GM12878 (cell line): ENCODE results near the gene TDRD7.

ENCODE experiments used
- ASH2L ChIP-seq: fragments of 300-600, 200-600 bp; sonication (generic); IDR thresholded peaks from 2 replicates; pipeline ENCODE4 v1.6.1; 2017; ENCODE audit warnings: low read depth, mild to moderate bottlenecking, borderline replicate concordance
- EGR1 ChIP-seq, 2 experiments: IDR thresholded peaks; 1 replicate in 1 of 2; 2 replicates in 1 of 2; pipeline ENCODE4 v1.6.1; 2011 to 2012; ENCODE audit warnings: low read depth in 2 of 2, low read length in 2 of 2, borderline replicate concordance in 1 of 2, mild to moderate bottlenecking in 1 of 2, moderate library complexity in 1 of 2
- EP300 ChIP-seq, 2 experiments: fragments of 150-350 bp in 1 of 2; IDR thresholded peaks; 2 replicates each; pipeline ENCODE4 v1.6.1; 2011 to 2012; ENCODE audit warnings: low read depth in 2 of 2, low read length in 2 of 2, borderline replicate concordance in 1 of 2, improper control_type of control experiment in 1 of 2, inconsistent platforms in 1 of 2; ENCODE audit not compliant: control insufficient read depth in 1 of 2
- ESRRA ChIP-seq: IDR thresholded peaks from 2 replicates; pipeline ENCODE4 v1.6.1; 2012; ENCODE audit warnings: mild to moderate bottlenecking, low read length, improper control_type of control experiment
- EZH2 ChIP-seq: IDR thresholded peaks from 2 replicates; pipeline ENCODE4 v1.6.1; 2012; ENCODE audit warnings: low read depth, mild to moderate bottlenecking, control low read depth, inconsistent platforms, low read length, borderline replicate concordance; ENCODE audit not compliant: control insufficient read depth
- IRF4 ChIP-seq: IDR thresholded peaks from 2 replicates; pipeline ENCODE4 v1.6.1; 2011; ENCODE audit warnings: low read depth, low read length
- POLR2A ChIP-seq: IDR thresholded peaks from 2 replicates; pipeline ENCODE4 v1.6.1; 2011; ENCODE audit warnings: low read depth, mild to moderate bottlenecking, low read length
- POLR2AphosphoS5 ChIP-seq: IDR thresholded peaks from 2 replicates; pipeline ENCODE4 v1.6.1; 2011; ENCODE audit warnings: mild to moderate bottlenecking, low read length, inconsistent platforms
- TCF12 ChIP-seq: IDR thresholded peaks from 2 replicates; pipeline ENCODE4 v1.6.1; 2011; ENCODE audit warnings: low read depth, mild to moderate bottlenecking, low read length
- YY1 ChIP-seq: IDR thresholded peaks from 2 replicates; pipeline ENCODE4 v1.6.1; 2011; ENCODE audit warnings: low read depth, mild to moderate bottlenecking, low read length
- ZNF24 ChIP-seq: fragments of 450-650 bp; IDR thresholded peaks from 2 replicates; pipeline ENCODE4 v1.6.1; 2017; ENCODE audit warnings: antibody characterized with exemption, mild to moderate bottlenecking
- TF ChIP-seq, protein P1 (sequence below), 3 experiments: IDR thresholded peaks in 2 of 3; conservative IDR thresholded peaks in 1 of 3; 2 replicates each; pipeline ENCODE4 v1.5.1; 2011; ENCODE audit warnings: low read depth in 3 of 3, low read length in 3 of 3, mild to moderate bottlenecking in 3 of 3, control low read depth in 2 of 3, moderate library complexity in 2 of 3, inconsistent platforms in 1 of 3, mixed read lengths in 1 of 3; ENCODE audit not compliant: control insufficient read depth in 2 of 3, insufficient read depth in 1 of 3; ENCODE audit errors: extremely low read depth in 1 of 3
- TF ChIP-seq, protein P2 (sequence below): fragments of 450-650 bp; IDR thresholded peaks from 2 replicates; pipeline ENCODE4 v1.6.1; 2014; ENCODE audit warnings: mild to moderate bottlenecking

DNA sequence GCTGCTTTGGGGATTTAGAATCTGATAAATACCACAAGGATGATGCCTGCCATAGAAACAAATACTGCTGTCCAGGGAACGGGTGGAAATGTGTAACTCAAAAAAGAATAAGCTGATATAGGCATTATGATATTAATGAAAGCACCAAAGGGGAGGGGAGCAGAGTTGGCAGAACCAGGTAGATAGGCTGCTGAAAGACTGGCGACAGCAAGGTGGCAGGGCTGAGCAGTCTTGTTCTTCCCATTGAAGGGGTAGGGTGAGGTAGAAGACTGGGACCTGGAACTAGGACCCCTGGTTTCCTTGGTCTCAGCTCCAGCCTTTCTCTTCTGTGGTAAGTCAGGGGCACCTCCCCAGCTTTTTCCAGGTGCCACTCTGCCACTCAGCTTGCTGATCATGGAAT, 58.2 kb downstream of the TDRD7 start:
- TF ChIP-seq, protein P1, sequence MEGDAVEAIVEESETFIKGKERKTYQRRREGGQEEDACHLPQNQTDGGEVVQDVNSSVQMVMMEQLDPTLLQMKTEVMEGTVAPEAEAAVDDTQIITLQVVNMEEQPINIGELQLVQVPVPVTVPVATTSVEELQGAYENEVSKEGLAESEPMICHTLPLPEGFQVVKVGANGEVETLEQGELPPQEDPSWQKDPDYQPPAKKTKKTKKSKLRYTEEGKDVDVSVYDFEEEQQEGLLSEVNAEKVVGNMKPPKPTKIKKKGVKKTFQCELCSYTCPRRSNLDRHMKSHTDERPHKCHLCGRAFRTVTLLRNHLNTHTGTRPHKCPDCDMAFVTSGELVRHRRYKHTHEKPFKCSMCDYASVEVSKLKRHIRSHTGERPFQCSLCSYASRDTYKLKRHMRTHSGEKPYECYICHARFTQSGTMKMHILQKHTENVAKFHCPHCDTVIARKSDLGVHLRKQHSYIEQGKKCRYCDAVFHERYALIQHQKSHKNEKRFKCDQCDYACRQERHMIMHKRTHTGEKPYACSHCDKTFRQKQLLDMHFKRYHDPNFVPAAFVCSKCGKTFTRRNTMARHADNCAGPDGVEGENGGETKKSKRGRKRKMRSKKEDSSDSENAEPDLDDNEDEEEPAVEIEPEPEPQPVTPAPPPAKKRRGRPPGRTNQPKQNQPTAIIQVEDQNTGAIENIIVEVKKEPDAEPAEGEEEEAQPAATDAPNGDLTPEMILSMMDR (IDR thresholded peaks at IDR 0.05 in 2 of 3, conservative IDR thresholded peaks at IDR 0.05 in 1 of 3; ENCODE audit: control insufficient read depth in 2 of 3, extremely low read depth in 1 of 3, insufficient read depth in 1 of 3, low read depth in 3 of 3, low read length in 3 of 3) = peak; percentile 39 to 56 (median 44); a peak in 4 of 6 replicates
- TF ChIP-seq IRF4 (no peak), YY1 (no peak), POLR2A (no peak), TCF12 (no peak), EGR1 (IDR thresholded peaks at IDR 0.05; ENCODE audit: borderline replicate concordance in 1 of 2, low read depth in 2 of 2, low read length in 2 of 2) (no peak), EZH2 (no peak), POLR2AphosphoS5 (no peak), ASH2L (no peak), ZNF24 (no peak), EP300 (IDR thresholded peaks at IDR 0.05; ENCODE audit: borderline replicate concordance in 1 of 2, control insufficient read depth in 1 of 2, low read depth in 2 of 2, low read length in 2 of 2) (no peak), ESRRA (no peak)
- TF ChIP-seq, protein P2, sequence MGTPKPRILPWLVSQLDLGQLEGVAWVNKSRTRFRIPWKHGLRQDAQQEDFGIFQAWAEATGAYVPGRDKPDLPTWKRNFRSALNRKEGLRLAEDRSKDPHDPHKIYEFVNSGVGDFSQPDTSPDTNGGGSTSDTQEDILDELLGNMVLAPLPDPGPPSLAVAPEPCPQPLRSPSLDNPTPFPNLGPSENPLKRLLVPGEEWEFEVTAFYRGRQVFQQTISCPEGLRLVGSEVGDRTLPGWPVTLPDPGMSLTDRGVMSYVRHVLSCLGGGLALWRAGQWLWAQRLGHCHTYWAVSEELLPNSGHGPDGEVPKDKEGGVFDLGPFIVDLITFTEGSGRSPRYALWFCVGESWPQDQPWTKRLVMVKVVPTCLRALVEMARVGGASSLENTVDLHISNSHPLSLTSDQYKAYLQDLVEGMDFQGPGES = no peak
